Naive B cell (primary cell): ENCODE results near the gene KRTAP13-1. TPM values are rescaled to one million over a fixed set of nuclear protein-coding genes. Genes with fewer than 3 reads are reported as not detected.

Experiments
- ATAC-seq, 2 donors: fragments of 150-1000 bp; cut with Tn5 transposase; 2 replicates each; pipeline ENCODE4 v1.10.0; 2021; ENCODE audit warnings: low read depth in 2 of 2, mild to moderate bottlenecking in 2 of 2, moderate library complexity in 2 of 2
- DNase-seq: peaks from one replicate; pipeline ENCODE4 v3.0.0; 2022
- H3K27ac Mint-ChIP-seq, 6 donors: one replicate each; pipeline ENCODE4 v1.8.0; 2020 to 2022; ENCODE audit warnings: mild to moderate bottlenecking in 6 of 6, mixed read lengths in 6 of 6, moderate library complexity in 5 of 6, inconsistent platforms in 2 of 6
- H3K27me3 Mint-ChIP-seq, 3 donors: one replicate each; pipeline ENCODE4 v1.8.0; 2021 to 2022; ENCODE audit warnings: mixed read lengths in 3 of 3, mild to moderate bottlenecking in 1 of 3
- H3K36me3 Mint-ChIP-seq, 2 donors: one replicate each; pipeline ENCODE4 v1.8.0; 2020 to 2022; ENCODE audit warnings: mixed read lengths in 2 of 2, inconsistent platforms in 1 of 2, mild to moderate bottlenecking in 1 of 2
- H3K4me1 Mint-ChIP-seq, 3 donors: one replicate each; pipeline ENCODE4 v1.8.0; 2020 to 2022; ENCODE audit warnings: mixed read lengths in 3 of 3, inconsistent platforms in 1 of 3, mild to moderate bottlenecking in 1 of 3, moderate library complexity in 1 of 3
- H3K4me3 Mint-ChIP-seq, 8 donors: one replicate each; pipeline ENCODE4 v1.8.0; 2020 to 2022; ENCODE audit warnings: mild to moderate bottlenecking in 8 of 8, mixed read lengths in 8 of 8, moderate library complexity in 8 of 8, inconsistent platforms in 2 of 8
- H3K9me3 Mint-ChIP-seq, 7 donors: one replicate each; pipeline ENCODE4 v1.8.0; 2020 to 2022; ENCODE audit warnings: mixed read lengths in 7 of 7, mild to moderate bottlenecking in 5 of 7, inconsistent platforms in 2 of 7, moderate library complexity in 1 of 7
- polyA plus RNA-seq, 6 donors: library from polyadenylated mRNA; unstranded; fragments of 300-500 nt; fragmentation: Illumina TruSeq; gene quantifications; one replicate each; pipeline ENCODE4 v1.2.3, GENCODE V29; 2021; ENCODE audit warnings: low read depth in 6 of 6

The KRTAP13-1 gene, protein sequence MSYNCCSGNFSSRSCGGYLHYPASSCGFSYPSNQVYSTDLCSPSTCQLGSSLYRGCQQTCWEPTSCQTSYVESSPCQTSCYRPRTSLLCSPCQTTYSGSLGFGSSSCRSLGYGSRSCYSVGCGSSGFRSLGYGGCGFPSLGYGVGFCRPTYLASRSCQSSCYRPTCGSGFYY
- polyA plus RNA-seq = not detected

DNA sequence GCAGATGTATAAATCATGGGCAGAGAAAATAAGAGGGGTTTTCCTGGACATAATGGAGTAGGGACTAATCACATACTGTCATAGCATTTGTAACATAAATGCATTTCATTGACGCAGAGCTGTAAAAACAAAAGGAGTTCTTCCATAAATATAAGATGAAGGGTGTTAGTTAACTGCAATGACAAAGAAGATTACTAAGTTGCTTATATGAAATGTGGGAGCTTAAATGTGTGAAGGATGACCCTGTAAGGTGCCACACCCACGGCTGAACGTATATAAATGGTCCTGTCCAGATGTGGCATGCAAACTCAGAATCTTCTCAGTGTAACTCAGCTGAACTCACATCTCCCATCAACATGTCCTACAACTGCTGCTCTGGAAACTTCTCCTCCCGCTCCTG, at the start of gene KRTAP13-1:
Gene KRTAP13-1, plus strand, starts transcription at position 301 of the 400 bp plus-strand sequence. Its CDS starts 56 bp downstream, at position 357.
- Mint-ChIP-seq H3K36me3 (no peaks in the 10 kb centered on the region), H3K9me3 (peaks cover 1 to 12% (median 4%) of the 10 kb centered on the region in 7 donors), H3K4me3 (no peak within 1 kb of the TSS), H3K27ac (no peak within 1 kb of the TSS), H3K27me3 (no peaks in the 10 kb centered on the region), H3K4me1 (no peaks in the 10 kb centered on the region)
- DNase-seq (no peak), ATAC-seq (no peak)

DNA sequence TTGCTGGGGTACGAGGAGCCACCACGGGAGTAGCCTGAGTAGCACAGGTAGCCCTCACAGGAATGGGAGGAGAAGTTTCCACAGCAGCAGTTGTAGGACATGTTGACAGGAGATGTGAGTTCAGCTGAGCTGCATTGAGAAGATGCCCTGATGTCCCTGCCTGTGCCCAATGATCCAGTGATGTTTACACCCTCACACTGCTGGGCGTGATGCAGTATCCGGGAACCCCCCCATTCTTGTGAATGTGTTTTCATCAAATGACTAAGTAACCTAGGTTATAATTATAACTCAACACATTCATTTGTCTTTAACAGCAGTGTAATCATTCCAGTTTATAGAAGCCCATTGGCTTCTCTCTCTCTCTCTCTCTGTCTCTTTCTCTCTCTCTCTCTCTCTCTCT, 47.3 kb upstream of the KRTAP13-1 start, which contains the start of gene KRTAP23-1:
Gene KRTAP23-1, minus strand, starts transcription at position 101 of the 400 bp plus-strand sequence. Its CDS starts 0 bp downstream, at position 101.
- ATAC-seq = no peak
- no peaks in the 10 kb centered on the region for H3K4me1 Mint-ChIP-seq
- H3K9me3 Mint-ChIP-seq = peaks cover 0 to 8% (median 3%) of the 10 kb centered on the region in 7 donors
- DNase-seq = no peak
- H3K36me3 Mint-ChIP-seq = no peaks in the 10 kb centered on the region
- no peak within 1 kb of the TSS for H3K27ac Mint-ChIP-seq
- H3K27me3 Mint-ChIP-seq = no peaks in the 10 kb centered on the region
- H3K4me3 Mint-ChIP-seq = peak within 1 kb of the TSS in 1 of 8 donors; percentile 22

DNA sequence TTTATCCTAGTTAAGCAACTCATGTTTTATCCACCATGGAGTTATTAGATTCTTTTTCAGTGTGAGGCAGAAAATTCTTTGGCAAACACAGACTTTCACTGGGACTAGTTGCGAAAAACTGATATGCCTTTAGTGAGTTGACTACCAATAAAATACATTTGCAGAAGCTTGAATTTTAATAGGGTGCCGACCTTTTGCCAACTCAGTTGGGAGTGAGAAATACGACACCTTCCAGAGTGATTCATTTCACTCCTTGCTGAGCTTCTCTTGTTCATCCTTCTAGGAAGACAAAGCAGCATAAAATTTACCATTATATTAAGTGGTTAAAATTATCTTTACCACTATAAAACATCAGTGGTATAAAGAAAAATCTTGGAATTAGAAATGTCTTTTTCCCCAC, 46.3 kb upstream of the KRTAP13-1 start:
- Mint-ChIP-seq H3K27me3 (no peaks in the 10 kb centered on the region), H3K27ac (no peak overlapping the region), H3K4me1 (no peaks in the 10 kb centered on the region), H3K36me3 (no peaks in the 10 kb centered on the region), H3K4me3 (no peak overlapping the region), H3K9me3 (peaks cover 0 to 8% (median 4%) of the 10 kb centered on the region in 7 donors)
- DNase-seq (no peak), ATAC-seq (no peak)

DNA sequence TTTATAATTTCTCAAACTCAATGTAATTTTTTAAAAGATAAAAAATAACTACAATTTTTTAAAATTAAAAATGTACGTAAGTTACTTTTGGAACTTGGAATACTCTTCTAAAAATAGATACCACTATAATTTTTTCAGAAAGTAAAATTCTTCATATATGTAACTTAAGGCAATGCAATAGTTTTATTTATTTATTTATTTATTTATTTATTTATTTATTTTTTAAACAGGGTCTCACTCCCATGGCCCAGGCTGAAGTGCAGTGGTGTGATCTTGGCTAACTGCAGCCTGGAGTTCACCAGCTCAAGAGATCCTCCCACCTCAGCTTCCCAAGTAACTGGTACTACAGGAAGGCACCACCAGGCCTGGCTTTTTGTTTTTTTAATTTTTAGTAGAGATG, 44.3 kb upstream of the KRTAP13-1 start:
- H3K27ac Mint-ChIP-seq = no peak overlapping the region
- H3K4me3 Mint-ChIP-seq = no peak overlapping the region
- ATAC-seq (no peak), DNase-seq (no peak)
- no peaks in the 10 kb centered on the region for H3K4me1 Mint-ChIP-seq
- peaks cover 0 to 7% (median 2%) of the 10 kb centered on the region in 7 donors for H3K9me3 Mint-ChIP-seq
- no peaks in the 10 kb centered on the region for H3K27me3 Mint-ChIP-seq
- H3K36me3 Mint-ChIP-seq = no peaks in the 10 kb centered on the region

DNA sequence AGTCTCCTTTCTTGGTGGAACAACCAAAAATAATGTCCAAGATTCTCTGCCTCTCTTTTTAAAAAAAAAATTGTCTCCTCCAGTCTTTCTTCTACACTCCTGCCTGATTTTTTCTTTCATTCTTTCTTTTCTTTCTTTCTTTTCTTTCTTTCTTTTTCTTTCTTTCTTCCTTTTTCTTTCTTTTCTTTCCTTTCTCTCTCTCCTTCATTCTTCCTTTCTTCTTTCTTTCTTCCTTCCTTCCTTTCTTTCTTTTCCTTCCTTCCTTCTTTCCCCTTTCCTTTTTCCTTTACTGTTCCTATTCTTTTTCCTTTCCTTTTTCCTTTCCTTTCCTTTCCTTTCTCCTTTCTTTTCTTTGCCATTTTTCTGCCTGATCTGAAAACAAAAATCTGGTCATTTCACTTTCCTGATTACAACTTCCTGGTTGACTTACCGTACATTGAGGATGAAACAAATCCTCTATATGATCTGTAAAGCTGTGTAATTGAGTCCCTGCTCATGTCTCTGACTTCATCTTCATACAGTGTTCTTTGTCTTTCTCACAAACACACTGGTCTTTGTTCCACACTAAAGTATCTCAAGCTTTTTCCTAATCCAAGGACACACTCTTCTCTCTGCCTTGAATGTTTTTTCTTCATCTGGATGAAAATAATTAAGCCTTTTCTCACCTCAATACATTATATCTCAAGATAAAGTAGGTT, 41.4 kb upstream of the KRTAP13-1 start:
- no peak for ATAC-seq
- Mint-ChIP-seq H3K9me3 (peaks cover 0 to 5% (median 2%) of the 10 kb centered on the region in 7 donors), H3K4me1 (no peaks in the 10 kb centered on the region), H3K27me3 (no peaks in the 10 kb centered on the region), H3K27ac (peak overlapping the region in 2 of 6 donors; percentile 12 to 63), H3K36me3 (no peaks in the 10 kb centered on the region), H3K4me3 (no peak overlapping the region)
- DNase-seq = no peak

DNA sequence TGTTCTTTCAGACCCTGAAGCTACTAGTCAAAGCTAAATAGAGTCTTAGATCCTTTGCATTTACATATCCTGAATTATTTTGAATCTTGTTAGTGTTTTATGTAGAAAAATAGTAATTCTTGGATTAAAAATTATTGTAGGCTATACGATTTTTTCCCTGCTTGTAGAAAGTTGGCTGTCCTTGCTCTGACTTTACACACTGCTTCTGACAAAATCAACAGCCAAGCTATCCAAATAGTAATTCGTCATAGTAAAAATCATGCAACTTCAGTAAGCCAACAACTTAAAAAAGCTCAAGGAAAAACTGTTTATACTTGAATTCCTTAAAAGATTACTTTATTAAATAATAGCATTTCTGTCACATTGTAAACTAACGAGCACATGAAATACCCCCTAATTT, 39.9 kb upstream of the KRTAP13-1 start:
- Mint-ChIP-seq H3K27ac (no peak overlapping the region), H3K27me3 (no peaks in the 10 kb centered on the region), H3K4me1 (no peaks in the 10 kb centered on the region), H3K36me3 (no peaks in the 10 kb centered on the region), H3K4me3 (no peak overlapping the region), H3K9me3 (peaks cover 0 to 5% (median 2%) of the 10 kb centered on the region in 7 donors)
- DNase-seq (no peak), ATAC-seq (no peak)

DNA sequence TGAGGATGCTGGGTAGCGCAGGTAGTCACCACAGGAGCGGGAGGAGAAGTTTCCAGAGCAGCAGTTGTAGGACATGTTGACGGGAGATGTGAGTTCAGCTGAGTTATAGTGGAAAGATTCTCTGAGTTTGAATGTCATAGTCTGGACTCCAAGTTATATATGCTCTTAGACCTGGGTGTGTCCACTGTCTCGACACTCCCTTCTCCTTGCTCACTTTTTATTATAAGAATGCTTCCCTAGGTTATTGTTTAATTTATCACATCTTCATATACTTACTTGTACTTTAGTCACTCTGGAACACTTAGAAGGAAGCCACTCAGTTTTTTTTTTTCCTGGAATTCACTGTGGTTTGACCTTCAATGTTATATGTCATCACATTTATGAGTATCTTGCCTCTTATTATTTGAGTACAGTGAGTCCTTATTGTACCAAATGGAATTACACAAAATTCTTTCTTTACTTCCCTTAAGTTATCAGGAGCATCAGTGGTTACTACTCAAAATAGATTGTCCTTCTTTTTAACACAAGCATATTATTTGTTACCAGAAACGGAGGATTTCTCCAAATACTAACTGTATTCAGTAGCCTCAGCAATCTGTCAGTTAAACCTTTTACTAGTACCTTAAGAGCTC, 23.6 kb upstream of the KRTAP13-1 start, which contains the start of gene KRTAP13-2:
Gene KRTAP13-2, minus strand, starts transcription at position 133 of the 632 bp plus-strand sequence. Its CDS starts 58 bp downstream, at position 75.
- no peak within 1 kb of the TSS for H3K4me3 Mint-ChIP-seq
- no peaks in the 10 kb centered on the region for H3K4me1 Mint-ChIP-seq
- no peak for ATAC-seq
- H3K9me3 Mint-ChIP-seq = peaks cover 0 to 7% (median 4%) of the 10 kb centered on the region in 7 donors
- peak within 1 kb of the TSS in 1 of 6 donors; percentile 22 for H3K27ac Mint-ChIP-seq
- H3K27me3 Mint-ChIP-seq = no peaks in the 10 kb centered on the region
- no peak for DNase-seq
- no peaks in the 10 kb centered on the region for H3K36me3 Mint-ChIP-seq

DNA sequence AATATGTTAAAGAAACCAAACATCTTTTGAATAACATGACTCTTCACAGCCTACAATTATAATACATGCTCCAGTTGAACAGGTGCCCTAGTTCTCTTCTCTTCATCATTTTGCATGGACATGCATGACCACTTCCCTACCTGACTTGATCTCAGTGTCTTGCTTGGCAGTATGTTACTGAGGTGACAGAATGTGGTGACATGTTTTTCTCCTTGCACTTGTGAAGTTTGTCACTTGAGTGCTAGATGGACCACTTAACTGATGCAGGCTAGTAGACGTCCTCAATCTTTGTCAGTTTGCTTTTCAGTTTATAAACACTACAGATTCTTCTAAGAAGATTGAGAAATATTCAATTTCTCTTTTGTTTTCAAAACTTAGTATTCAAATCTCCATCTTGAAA, 13.6 kb upstream of the KRTAP13-1 start:
- H3K4me3 Mint-ChIP-seq = no peak overlapping the region
- no peaks in the 10 kb centered on the region for H3K36me3 Mint-ChIP-seq
- no peaks in the 10 kb centered on the region for H3K27me3 Mint-ChIP-seq
- no peaks in the 10 kb centered on the region for H3K4me1 Mint-ChIP-seq
- H3K27ac Mint-ChIP-seq = no peak overlapping the region
- DNase-seq (no peak), ATAC-seq (no peak)
- H3K9me3 Mint-ChIP-seq = peaks cover 0 to 12% (median 4%) of the 10 kb centered on the region in 7 donors

DNA sequence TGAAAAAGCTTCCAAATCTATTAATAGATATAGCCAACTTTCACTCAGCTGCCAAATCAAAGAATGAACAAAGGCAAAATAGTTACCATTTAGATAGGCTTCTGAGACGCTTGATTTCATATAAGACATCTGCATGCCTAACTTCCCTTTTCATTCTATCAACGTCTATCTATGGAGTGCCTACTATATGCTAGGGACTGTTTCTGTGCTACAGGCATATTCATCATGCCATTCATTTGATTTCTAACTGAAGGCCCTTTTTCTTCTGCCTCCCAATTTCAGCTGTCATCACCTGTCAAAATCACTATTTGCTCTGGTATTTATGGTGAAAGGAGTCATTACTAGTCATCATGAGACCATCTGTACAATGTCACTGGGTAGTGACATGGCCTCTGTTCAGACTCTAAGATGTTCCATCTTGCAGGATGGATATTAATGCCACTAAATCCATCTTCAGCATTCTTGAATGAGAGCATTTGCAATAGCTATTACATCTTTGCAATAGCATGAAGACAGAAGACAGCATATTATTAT, 4.3 kb upstream of the KRTAP13-1 start:
- Mint-ChIP-seq H3K36me3 (no peaks in the 10 kb centered on the region), H3K27me3 (no peaks in the 10 kb centered on the region), H3K27ac (no peak overlapping the region), H3K4me3 (no peak overlapping the region), H3K4me1 (no peaks in the 10 kb centered on the region), H3K9me3 (peaks cover 2 to 19% (median 9%) of the 10 kb centered on the region in 7 donors)
- ATAC-seq (no peak), DNase-seq (no peak)

DNA sequence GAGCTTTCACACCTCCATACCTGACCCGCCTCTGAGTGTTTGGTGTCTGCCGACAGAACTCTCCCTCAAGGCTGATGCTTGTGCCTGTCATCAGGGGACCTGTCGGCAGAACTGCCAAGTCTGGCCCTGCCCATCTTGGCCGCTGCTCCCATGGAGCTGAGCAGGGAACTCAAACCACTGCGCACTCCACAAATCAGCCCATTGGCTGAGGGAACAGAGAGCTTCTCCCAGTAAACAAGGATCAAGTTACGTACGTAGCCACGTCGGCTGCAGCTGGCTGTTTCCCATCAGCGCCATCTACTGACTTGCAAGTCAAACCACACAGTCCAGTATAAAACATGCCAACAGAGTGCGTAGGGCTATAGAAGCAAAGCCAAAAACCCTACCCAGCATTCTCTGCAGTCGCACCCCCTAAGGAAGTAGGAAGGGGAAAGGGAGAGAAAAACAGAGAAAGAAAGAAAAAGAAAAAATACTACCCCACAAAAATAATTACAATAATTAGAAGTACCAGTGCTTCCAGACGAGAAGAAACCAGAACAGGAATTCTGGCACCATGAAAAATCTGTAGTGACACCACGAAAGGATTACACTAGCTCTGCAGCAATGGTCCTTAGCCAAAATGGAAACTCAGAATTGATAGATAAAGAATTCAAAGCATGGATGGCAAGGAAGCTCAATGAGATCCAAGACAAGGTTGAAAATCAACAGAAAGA, 13.1 kb downstream of the KRTAP13-1 start:
- Mint-ChIP-seq H3K27ac (no peak overlapping the region), H3K36me3 (peaks cover 4 to 7% of the 10 kb centered on the region in 2 donors), H3K27me3 (peaks cover 0 to 8% (median 0%) of the 10 kb centered on the region in 3 donors), H3K4me3 (peak overlapping the region in 1 of 8 donors; percentile 66), H3K4me1 (no peaks in the 10 kb centered on the region), H3K9me3 (peaks cover 0 to 18% (median 9%) of the 10 kb centered on the region in 7 donors)
- no peak for ATAC-seq
- DNase-seq = no peak

DNA sequence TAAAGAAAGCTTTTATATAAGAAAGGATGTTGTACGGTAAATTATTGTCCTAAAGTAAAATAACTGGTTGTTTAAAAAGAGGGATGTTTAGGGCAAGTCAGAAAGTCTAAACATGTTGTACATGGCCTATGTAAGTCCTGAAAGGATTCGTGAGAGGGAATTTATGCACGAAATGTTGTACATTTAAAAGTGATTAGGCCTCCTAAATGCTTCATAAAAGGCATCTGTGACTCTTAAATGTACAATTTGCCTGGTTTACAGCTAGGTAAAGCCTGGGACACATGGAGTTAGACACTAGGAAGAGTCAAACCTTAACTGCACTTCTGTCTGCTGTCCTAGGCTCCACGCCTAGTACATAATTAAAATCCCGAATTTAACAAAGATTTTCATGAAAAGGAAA, 20.2 kb downstream of the KRTAP13-1 start:
- Mint-ChIP-seq H3K4me3 (no peak overlapping the region), H3K27ac (no peak overlapping the region), H3K4me1 (no peaks in the 10 kb centered on the region), H3K9me3 (peaks cover 1 to 6% (median 3%) of the 10 kb centered on the region in 7 donors), H3K27me3 (no peaks in the 10 kb centered on the region), H3K36me3 (no peaks in the 10 kb centered on the region)
- DNase-seq = no peak
- ATAC-seq = no peak

DNA sequence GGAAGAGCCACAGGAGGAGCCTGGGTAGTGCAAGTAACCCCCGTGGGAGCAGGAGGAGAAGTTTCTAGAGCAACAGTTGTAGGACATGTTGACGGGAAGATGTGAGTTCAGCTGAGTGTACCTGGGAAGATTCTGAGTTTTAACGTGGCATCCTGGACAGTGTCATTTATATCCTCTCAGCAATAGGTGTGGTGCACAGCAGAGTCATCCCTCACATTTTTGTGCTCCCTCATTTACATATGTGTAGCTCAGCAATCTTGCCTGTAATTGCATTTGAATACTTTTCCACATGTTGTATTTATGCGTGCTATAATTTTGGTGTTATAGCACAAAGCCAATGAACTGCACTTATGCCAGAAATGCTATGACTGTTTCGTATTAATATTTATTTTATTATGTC, 30.0 kb downstream of the KRTAP13-1 start, which contains the start of gene KRTAP13-3:
Gene KRTAP13-3, minus strand, starts transcription at position 101 of the 400 bp plus-strand sequence. Its CDS starts 14 bp downstream, at position 87.
- ATAC-seq = no peak
- Mint-ChIP-seq H3K27me3 (no peaks in the 10 kb centered on the region), H3K27ac (no peak within 1 kb of the TSS), H3K4me1 (no peaks in the 10 kb centered on the region), H3K4me3 (no peak within 1 kb of the TSS), H3K9me3 (peaks cover 0 to 5% (median 1%) of the 10 kb centered on the region in 7 donors), H3K36me3 (no peaks in the 10 kb centered on the region)
- DNase-seq = no peak

DNA sequence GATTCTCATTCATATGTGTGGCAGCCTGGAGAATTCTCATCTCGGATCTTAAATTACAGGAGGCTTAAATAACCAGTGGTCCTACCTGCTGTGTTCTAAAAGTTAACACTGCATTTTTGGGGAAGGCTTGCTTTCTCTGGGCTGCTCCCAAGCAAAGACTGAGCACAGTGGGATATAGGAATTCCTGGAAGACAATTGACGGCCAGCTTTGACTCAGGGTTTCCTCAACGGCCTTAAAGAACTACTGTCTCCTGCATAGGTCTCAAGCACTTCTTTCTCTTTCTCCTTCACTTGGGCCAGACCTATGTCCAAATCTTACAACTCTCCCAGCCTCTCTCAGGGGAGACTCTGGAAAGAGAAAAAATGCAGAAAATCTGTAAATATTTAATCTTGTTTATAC, 30.9 kb downstream of the KRTAP13-1 start:
- no peak for DNase-seq
- Mint-ChIP-seq H3K4me3 (no peak overlapping the region), H3K27me3 (no peaks in the 10 kb centered on the region), H3K27ac (no peak overlapping the region), H3K36me3 (no peaks in the 10 kb centered on the region), H3K9me3 (peaks cover 0 to 5% (median 2%) of the 10 kb centered on the region in 7 donors), H3K4me1 (no peaks in the 10 kb centered on the region)
- ATAC-seq = no peak
